Activated CD8-positive, alpha-beta T cell treated with anti-CD3 and anti-CD28 coated beads, Interleukin-2, amount 10 ng/mL, durations not matched to agents 7 days and 5 days (primary cell): ENCODE data around the gene PTPRE. TPM values are rescaled to one million over a fixed set of nuclear protein-coding genes. Genes with fewer than 3 reads are reported as not detected.
"Not testable (repeated sequence)": the region's sequence is repeated elsewhere in the genome, so short reads cannot be mapped to it uniquely, and the experiment has no call there.

Experiments
- ATAC-seq: fragments of 150-1000 bp; cut with Tn5 transposase; one replicate; pipeline ENCODE4 v1.10.0; 2021; ENCODE audit warnings: moderate library complexity
- CTCF ChIA-PET: fragments of 350-600 bp; sonication (Branson Sonifier 250); formaldehyde crosslinking; loops from one replicate; lab custom pipeline; 2021; ENCODE audit warnings: antibody characterized with exemption; lab: Charles Lee
- POLR2A ChIA-PET: fragments of 350-600 bp; sonication (Branson Sonifier 250); formaldehyde crosslinking; loops from one replicate; lab custom pipeline; 2021; ENCODE audit warnings: antibody characterized with exemption; lab: Charles Lee
- DNase-seq: peaks from one replicate; pipeline ENCODE4 v3.0.0-alpha.2; 2020
- H3K27ac Mint-ChIP-seq: one replicate; pipeline ENCODE4 v1.8.0; 2021; ENCODE audit warnings: mild to moderate bottlenecking, mixed read lengths
- H3K27me3 Mint-ChIP-seq: one replicate; pipeline ENCODE4 v1.8.0; 2021; ENCODE audit warnings: low read depth, mixed read lengths
- H3K36me3 Mint-ChIP-seq: one replicate; pipeline ENCODE4 v1.8.0; 2021; ENCODE audit warnings: low read depth, mixed read lengths
- H3K4me1 Mint-ChIP-seq: one replicate; pipeline ENCODE4 v1.8.0; 2021; ENCODE audit warnings: low read depth, mixed read lengths
- H3K4me3 Mint-ChIP-seq: one replicate; pipeline ENCODE4 v1.8.0; 2021; ENCODE audit warnings: mild to moderate bottlenecking, mixed read lengths
- H3K9me3 Mint-ChIP-seq: one replicate; pipeline ENCODE4 v1.8.0; 2022; ENCODE audit warnings: mixed read lengths; ENCODE audit not compliant: insufficient read depth
- total RNA-seq, 2 experiments: library from RNA; stranded (reverse); gene quantifications; one replicate each; pipeline ENCODE4 v1.2.3, GENCODE V29; 2021

PTPRE gene
- total RNA-seq, 2 experiments from 2014 or later = 21.4 to 24.5 TPM

GRCh38 chr10:128091636-128092210 is 184.8 kb downstream of the PTPRE start:
- peaks cover 2% of the 10 kb centered on the region for H3K27me3 Mint-ChIP-seq
- no peak overlapping the region for H3K27ac Mint-ChIP-seq
- H3K4me1 Mint-ChIP-seq = peaks cover 32% of the 10 kb centered on the region
- H3K36me3 Mint-ChIP-seq = peaks cover 25% of the 10 kb centered on the region
- DNase-seq (no peak), ATAC-seq (no peak)
- POLR2A ChIA-PET = interaction anchor here (1.2 kb wide), 1 partner anchor 34 kb away, joined by 3 read pairs; no protein-coding TSS in a partner anchor
- CTCF ChIA-PET = no interaction called here
- H3K4me3 Mint-ChIP-seq = no peak overlapping the region
- H3K9me3 Mint-ChIP-seq = no peaks in the 10 kb centered on the region

GRCh38 chr10:128092454-128092853 is 185.6 kb downstream of the PTPRE start:
- Mint-ChIP-seq H3K36me3 (peaks cover 32% of the 10 kb centered on the region), H3K9me3 (no peaks in the 10 kb centered on the region), H3K4me1 (peaks cover 39% of the 10 kb centered on the region), H3K4me3 (no peak overlapping the region), H3K27me3 (peaks cover 2% of the 10 kb centered on the region), H3K27ac (no peak overlapping the region)
- ATAC-seq (no peak), DNase-seq (no peak)
- ChIA-PET POLR2A (no interaction called here), CTCF (no interaction called here)

DNA sequence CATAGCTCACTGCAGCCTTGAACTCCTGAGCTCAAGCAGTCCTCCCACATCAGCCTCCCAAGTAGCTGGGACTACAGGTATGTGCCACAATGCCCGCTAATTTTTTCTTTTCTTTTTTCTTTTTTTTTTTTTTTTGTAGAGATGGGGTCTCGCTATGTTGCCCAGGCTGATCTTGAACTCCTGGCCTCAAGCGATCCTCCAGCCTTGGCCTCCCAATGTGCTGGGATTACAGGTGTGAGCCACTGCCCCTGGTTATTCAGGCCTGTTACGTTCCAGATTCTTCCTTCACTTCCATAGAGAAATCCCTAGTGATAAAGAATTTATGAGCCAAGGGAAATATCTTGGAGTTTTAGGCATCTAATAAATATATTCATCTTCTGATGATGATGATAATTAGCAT is 187.7 kb downstream of the PTPRE start:
- H3K4me3 Mint-ChIP-seq, POLR2A ChIA-PET, DNase-seq, H3K9me3 Mint-ChIP-seq, H3K27me3 Mint-ChIP-seq, ATAC-seq: not testable (repeated sequence)
- CTCF ChIA-PET = interaction anchor here (0.8 to 1.7 kb wide), 3 partner anchors 14 to 146 kb away, joined by 3 to 6 read pairs (median 5); no protein-coding TSS in a partner anchor
- Mint-ChIP-seq H3K27ac (peak overlapping the region; percentile 91), H3K4me1 (peaks cover 47% of the 10 kb centered on the region), H3K36me3 (peaks cover 54% of the 10 kb centered on the region)

GRCh38 chr10:128095027-128095752 is 188.3 kb downstream of the PTPRE start:
- peak; percentile 64 for DNase-seq
- peak overlapping the region; percentile 53 for H3K4me3 Mint-ChIP-seq
- POLR2A ChIA-PET = interaction anchor here (0.8 to 2.4 kb wide), 6 partner anchors 11 to 34 kb away, joined by 3 to 6 read pairs (median 4); no protein-coding TSS in a partner anchor
- no peaks in the 10 kb centered on the region for H3K27me3 Mint-ChIP-seq
- H3K27ac Mint-ChIP-seq = peak overlapping the region; percentile 91
- CTCF ChIA-PET = interaction anchor here (0.9 to 1.7 kb wide), 7 partner anchors 9 to 83 kb away, joined by 3 to 6 read pairs (median 4); no protein-coding TSS in a partner anchor
- H3K36me3 Mint-ChIP-seq = peaks cover 60% of the 10 kb centered on the region
- H3K4me1 Mint-ChIP-seq = peaks cover 50% of the 10 kb centered on the region
- no peaks in the 10 kb centered on the region for H3K9me3 Mint-ChIP-seq
- ATAC-seq = peak; percentile 46

- ChIA-PET CTCF (interaction anchor here (0.9 to 1.7 kb wide), 8 partner anchors 8 to 84 kb away, joined by 3 to 6 read pairs (median 4); no protein-coding TSS in a partner anchor), POLR2A (interaction anchor here (0.5 to 2.4 kb wide), 9 partner anchors 11 to 85 kb away, joined by 3 to 6 read pairs (median 3); no protein-coding TSS in a partner anchor)
- DNase-seq (peak; percentile 81), ATAC-seq (peak; percentile 66)
- Mint-ChIP-seq H3K27ac (peak overlapping the region; percentile 91), H3K9me3 (no peaks in the 10 kb centered on the region), H3K27me3 (no peaks in the 10 kb centered on the region), H3K4me3 (peak overlapping the region; percentile 53), H3K4me1 (peaks cover 54% of the 10 kb centered on the region), H3K36me3 (peaks cover 66% of the 10 kb centered on the region)
Measured at GRCh38 chr10:128095753-128096469, 189.0 kb downstream of the PTPRE start.

DNA sequence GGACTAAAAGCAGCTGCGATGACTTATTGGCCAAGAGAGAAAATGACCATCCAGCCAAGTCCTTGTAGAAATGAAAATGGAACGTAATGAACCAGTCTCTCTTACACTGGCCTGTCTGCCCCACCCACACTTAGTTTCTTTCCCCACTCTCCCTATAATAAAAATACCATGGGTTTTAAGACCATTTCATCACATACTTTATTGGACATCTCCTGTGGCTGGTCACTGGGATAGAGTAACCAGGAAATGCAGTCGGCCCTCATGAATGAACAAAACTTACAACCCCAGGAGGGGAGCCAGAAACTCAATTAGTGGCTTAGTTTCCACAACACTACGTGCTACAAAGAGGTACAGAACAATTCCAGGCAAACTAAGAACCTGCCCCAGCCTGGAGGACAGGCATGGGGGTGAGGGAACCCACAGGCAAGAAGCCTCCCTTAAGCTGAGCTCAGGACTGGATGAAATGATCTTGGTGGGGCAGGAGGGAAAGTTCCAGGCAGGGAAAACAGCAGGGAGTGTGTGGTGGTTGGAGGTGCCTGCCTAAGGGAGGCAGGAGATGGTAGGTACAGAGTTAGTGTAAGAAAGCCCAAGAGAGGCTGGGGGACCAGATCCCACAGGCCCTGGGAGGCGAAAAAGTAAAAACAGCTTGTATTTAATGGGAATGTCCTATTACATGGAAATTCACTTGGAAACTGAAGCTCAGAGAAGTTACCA is 189.7 kb downstream of the PTPRE start:
- peak; percentile 26 for DNase-seq
- POLR2A ChIA-PET = interaction anchor here (0.9 to 2.4 kb wide), 9 partner anchors 13 to 84 kb away, joined by 3 to 6 read pairs (median 4); no protein-coding TSS in a partner anchor
- Mint-ChIP-seq H3K27me3 (no peaks in the 10 kb centered on the region), H3K9me3 (no peaks in the 10 kb centered on the region), H3K4me1 (peaks cover 59% of the 10 kb centered on the region), H3K36me3 (peaks cover 74% of the 10 kb centered on the region), H3K27ac (peak overlapping the region; percentile 91), H3K4me3 (peak overlapping the region; percentile 53)
- no peak for ATAC-seq
- CTCF ChIA-PET = interaction anchor here (1.0 to 1.7 kb wide), 6 partner anchors 16 to 61 kb away, joined by 3 to 6 read pairs (median 4); no protein-coding TSS in a partner anchor

DNA sequence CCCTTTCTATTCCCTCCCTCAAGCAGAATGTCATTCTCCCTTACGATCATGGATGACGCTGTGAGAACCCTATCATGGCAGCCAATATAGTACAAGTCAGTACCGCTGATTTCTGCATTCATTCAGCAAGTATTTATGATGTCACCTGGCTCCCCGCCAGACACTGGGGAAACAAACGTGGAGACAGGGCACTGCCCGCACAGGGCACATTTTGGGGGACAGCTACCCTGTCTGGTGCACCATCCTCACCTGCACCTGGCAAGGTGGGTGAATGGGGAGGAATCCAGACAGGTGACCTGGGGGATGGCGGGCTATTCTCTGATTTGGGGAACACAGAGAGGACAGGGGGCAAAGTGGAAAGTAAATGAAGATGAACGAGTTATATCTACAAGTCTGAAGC is 190.9 kb downstream of the PTPRE start:
- CTCF ChIA-PET = interaction anchor here (1.5 kb wide), 1 partner anchor 28 kb away, joined by 4 read pairs; no protein-coding TSS in a partner anchor
- POLR2A ChIA-PET = interaction anchor here (0.9 to 2.4 kb wide), 4 partner anchors 12 to 35 kb away, joined by 3 to 5 read pairs (median 4); no protein-coding TSS in a partner anchor
- H3K27me3 Mint-ChIP-seq = no peaks in the 10 kb centered on the region
- no peaks in the 10 kb centered on the region for H3K9me3 Mint-ChIP-seq
- DNase-seq (peak; percentile 20), ATAC-seq (no peak)
- H3K27ac Mint-ChIP-seq = peak overlapping the region; percentile 26
- peaks cover 60% of the 10 kb centered on the region for H3K4me1 Mint-ChIP-seq
- H3K36me3 Mint-ChIP-seq = peaks cover 74% of the 10 kb centered on the region
- H3K4me3 Mint-ChIP-seq = no peak overlapping the region

- no peaks in the 10 kb centered on the region for H3K9me3 Mint-ChIP-seq
- no peak overlapping the region for H3K4me3 Mint-ChIP-seq
- peaks cover 60% of the 10 kb centered on the region for H3K4me1 Mint-ChIP-seq
- ChIA-PET CTCF (interaction anchor here (0.9 kb wide), 1 partner anchor 29 kb away, joined by 4 read pairs; no protein-coding TSS in a partner anchor), POLR2A (interaction anchor here (0.6 kb wide), 1 partner anchor 26 kb away, joined by 3 read pairs; no protein-coding TSS in a partner anchor)
- peak overlapping the region; percentile 26 for H3K27ac Mint-ChIP-seq
- no peaks in the 10 kb centered on the region for H3K27me3 Mint-ChIP-seq
- no peak for ATAC-seq
- no peak for DNase-seq
- H3K36me3 Mint-ChIP-seq = peaks cover 74% of the 10 kb centered on the region
Measured at GRCh38 chr10:128098631-128099030, 191.7 kb downstream of the PTPRE start.

GRCh38 chr10:128099901-128100300 is 193.0 kb downstream of the PTPRE start:
- peaks cover 55% of the 10 kb centered on the region for H3K4me1 Mint-ChIP-seq
- POLR2A ChIA-PET = interaction anchor here (0.6 to 1.5 kb wide), 2 partner anchors 15 to 32 kb away, joined by 3 to 4 read pairs; no protein-coding TSS in a partner anchor
- DNase-seq = no peak
- H3K4me3 Mint-ChIP-seq = no peak overlapping the region
- CTCF ChIA-PET = interaction anchor here (0.9 kb wide), 1 partner anchor 31 kb away, joined by 4 read pairs; no protein-coding TSS in a partner anchor
- ATAC-seq = no peak
- peaks cover 67% of the 10 kb centered on the region for H3K36me3 Mint-ChIP-seq
- H3K27ac Mint-ChIP-seq = peak overlapping the region; percentile 26
- no peaks in the 10 kb centered on the region for H3K9me3 Mint-ChIP-seq
- H3K27me3 Mint-ChIP-seq = no peaks in the 10 kb centered on the region

GRCh38 chr10:128101901-128102300 is 195.0 kb downstream of the PTPRE start:
- DNase-seq (no peak), ATAC-seq (no peak)
- ChIA-PET CTCF (interaction anchor here (1.1 kb wide), 1 partner anchor 32 kb away, joined by 4 read pairs; no protein-coding TSS in a partner anchor), POLR2A (interaction anchor here (0.8 to 1.1 kb wide), 2 partner anchors 20 to 22 kb away, joined by 3 read pairs; no protein-coding TSS in a partner anchor)
- no peaks in the 10 kb centered on the region for H3K27me3 Mint-ChIP-seq
- H3K4me1 Mint-ChIP-seq = peaks cover 35% of the 10 kb centered on the region
- H3K27ac Mint-ChIP-seq = peak overlapping the region; percentile 43
- H3K4me3 Mint-ChIP-seq = no peak overlapping the region
- no peaks in the 10 kb centered on the region for H3K9me3 Mint-ChIP-seq
- H3K36me3 Mint-ChIP-seq = peaks cover 47% of the 10 kb centered on the region
